DMS 273 (cell line): ENCODE results near the gene TRAF7.
"Not testable (repeated sequence)": the region's sequence is repeated elsewhere in the genome, so short reads cannot be mapped to it uniquely, and the experiment has no call there.

Experiments used
- DNase-seq: peaks from one replicate; lab custom pipeline; 2025; ENCODE audit not compliant: unreplicated experiment; lab: John Stamatoyannopoulos, UW

The TRAF7 gene

GRCh38 chr16:2155091-2155950 is at the start of gene TRAF7:
TSS of gene TRAF7 (plus strand) at chr16:2155782. CDS start at chr16:2163921, 8,139 bp downstream.
- DNase-seq = peak; percentile 100

- DNase-seq = not testable (repeated sequence)
Measured at GRCh38 chr16:2106211-2106610, 49.4 kb upstream of the TRAF7 start.

GRCh38 chr16:2107121-2107790 is 48.3 kb upstream of the TRAF7 start:
- DNase-seq = not testable (repeated sequence)

- not testable (repeated sequence) for DNase-seq
Measured at GRCh38 chr16:2107791-2108125, 47.8 kb upstream of the TRAF7 start.

GRCh38 chr16:2108446-2109270 is 46.9 kb upstream of the TRAF7 start:
- DNase-seq = not testable (repeated sequence)

GRCh38 chr16:2109271-2109580 is 46.4 kb upstream of the TRAF7 start:
- not testable (repeated sequence) for DNase-seq

- DNase-seq = not testable (repeated sequence)
Measured at GRCh38 chr16:2109872-2110271, 45.7 kb upstream of the TRAF7 start.

- DNase-seq = not testable (repeated sequence)
Measured at GRCh38 chr16:2110332-2111008, 45.1 kb upstream of the TRAF7 start.

GRCh38 chr16:2111009-2111353 is 44.6 kb upstream of the TRAF7 start:
- not testable (repeated sequence) for DNase-seq

- not testable (repeated sequence) for DNase-seq
Measured at GRCh38 chr16:2111412-2112335, 43.9 kb upstream of the TRAF7 start.

- DNase-seq = not testable (repeated sequence)
Measured at GRCh38 chr16:2112539-2113106, 43.0 kb upstream of the TRAF7 start.

GRCh38 chr16:2114225-2114624 is 41.4 kb upstream of the TRAF7 start:
- DNase-seq = not testable (repeated sequence)

- DNase-seq = not testable (repeated sequence)
Measured at GRCh38 chr16:2114885-2115590, 40.5 kb upstream of the TRAF7 start.

- no peak for DNase-seq
Measured at GRCh38 chr16:2115591-2115973, 40.0 kb upstream of the TRAF7 start.

GRCh38 chr16:2116428-2116827 is 39.2 kb upstream of the TRAF7 start:
- DNase-seq = not testable (repeated sequence)

- not testable (repeated sequence) for DNase-seq
Measured at GRCh38 chr16:2117341-2117740, 38.2 kb upstream of the TRAF7 start.

- not testable (repeated sequence) for DNase-seq
Measured at GRCh38 chr16:2117960-2118722, 37.4 kb upstream of the TRAF7 start.

GRCh38 chr16:2121325-2121724 is 34.3 kb upstream of the TRAF7 start:
- DNase-seq = peak; percentile 73
